GM21367 (cell line): ENCODE measurements around the gene RNF208.
A peak's percentile ranks its signal among the peaks of the same experiment; 100 is the strongest.

ENCODE experiments used
- ATAC-seq: cut with Tn5 transposase; IDR thresholded peaks from one replicate; pipeline ENCODE4 v1.9.1; 2021; ENCODE audit not compliant: unreplicated experiment

RNF208 gene

GRCh38 chr9:137228506-137228967 is 6.5 kb upstream of the RNF208 start:
- no peak for ATAC-seq

GRCh38 chr9:137227853-137228505 is 5.9 kb upstream of the RNF208 start:
- ATAC-seq: no peak

- ATAC-seq: no peak
Measured at GRCh38 chr9:137227054-137227852, 5.2 kb upstream of the RNF208 start, which contains the start of gene RNF224. TSS of gene RNF224 (plus strand) at chr9:137227502. CDS start at chr9:137228336, 834 bp downstream.

GRCh38 chr9:137226338-137227053 is 4.5 kb upstream of the RNF208 start:
- no peak for ATAC-seq

GRCh38 chr9:137225699-137226331 is 3.8 kb upstream of the RNF208 start:
- ATAC-seq: no peak

GRCh38 chr9:137224830-137225694 is 3.0 kb upstream of the RNF208 start, which contains the start of gene CYSRT1:
TSS of gene CYSRT1 (plus strand) at chr9:137225174. CDS start at chr9:137225622, 448 bp downstream.
- ATAC-seq: no peak

- peak; percentile 50 for ATAC-seq
Measured at GRCh38 chr9:137223078-137223970, 1.3 kb upstream of the RNF208 start.

GRCh38 chr9:137221506-137222111 is 431 bp downstream of the RNF208 start:
- no peak for ATAC-seq

GRCh38 chr9:137221095-137221505 is 940 bp downstream of the RNF208 start:
- no peak for ATAC-seq

GRCh38 chr9:137220317-137221094 is 1.5 kb downstream of the RNF208 start:
- ATAC-seq: no peak

GRCh38 chr9:137219757-137220316 is 2.2 kb downstream of the RNF208 start:
- no peak for ATAC-seq

GRCh38 chr9:137218754-137219271 is 3.2 kb downstream of the RNF208 start:
- no peak for ATAC-seq

- ATAC-seq: no peak
Measured at GRCh38 chr9:137218212-137218753, 3.8 kb downstream of the RNF208 start.

- ATAC-seq: no peak
Measured at GRCh38 chr9:137217276-137218211, 4.5 kb downstream of the RNF208 start.

- ATAC-seq: no peak
Measured at GRCh38 chr9:137216188-137216965, 5.7 kb downstream of the RNF208 start.
